Skeletal muscle tissue (tissue), 4 donors: Measurements from ENCODE around the gene FGFR2. TPM values are rescaled to one million over a fixed set of nuclear protein-coding genes. Genes with fewer than 3 reads are reported as not detected.

ENCODE experiments used
- H3K27ac ChIP-seq: one replicate; pipeline ENCODE4 v1.7.0; 2013; ENCODE audit warnings: mild to moderate bottlenecking, low read depth, low read length, inconsistent platforms
- H3K27me3 ChIP-seq, 3 donors: one replicate each; pipeline ENCODE4 v1.7.0; 2013; ENCODE audit warnings: low read length in 3 of 3; ENCODE audit not compliant: control insufficient read depth in 3 of 3, insufficient read depth in 3 of 3
- H3K36me3 ChIP-seq, 3 donors: one replicate each; pipeline ENCODE4 v1.7.0; 2013; ENCODE audit warnings: low read length in 3 of 3; ENCODE audit not compliant: control insufficient read depth in 3 of 3, insufficient read depth in 3 of 3
- H3K4me1 ChIP-seq, 3 donors: one replicate each; pipeline ENCODE4 v1.7.0; 2013; ENCODE audit warnings: low read length in 3 of 3, mild to moderate bottlenecking in 3 of 3; ENCODE audit not compliant: control insufficient read depth in 3 of 3, insufficient read depth in 3 of 3
- H3K4me3 ChIP-seq, 3 donors: one replicate each; pipeline ENCODE4 v1.7.0; 2013; ENCODE audit warnings: low read length in 3 of 3
- H3K9ac ChIP-seq, 3 donors: one replicate each; pipeline ENCODE4 v1.7.0; 2013; ENCODE audit warnings: low read length in 3 of 3, mild to moderate bottlenecking in 3 of 3, moderate library complexity in 2 of 3, low read depth in 1 of 3
- H3K9me3 ChIP-seq, 3 donors: one replicate each; pipeline ENCODE4 v1.7.0; 2013; ENCODE audit warnings: low read length in 3 of 3; ENCODE audit not compliant: control insufficient read depth in 3 of 3
- total RNA-seq: library from RNA; depleted of rRNA; stranded (reverse); fragments of >200 nt; gene quantifications from one replicate; pipeline ENCODE4 v1.2.3, GENCODE V29; 2014
- donor health status: Osteomylitis.

The FGFR2 gene
- total RNA-seq = 11.5 TPM

DNA sequence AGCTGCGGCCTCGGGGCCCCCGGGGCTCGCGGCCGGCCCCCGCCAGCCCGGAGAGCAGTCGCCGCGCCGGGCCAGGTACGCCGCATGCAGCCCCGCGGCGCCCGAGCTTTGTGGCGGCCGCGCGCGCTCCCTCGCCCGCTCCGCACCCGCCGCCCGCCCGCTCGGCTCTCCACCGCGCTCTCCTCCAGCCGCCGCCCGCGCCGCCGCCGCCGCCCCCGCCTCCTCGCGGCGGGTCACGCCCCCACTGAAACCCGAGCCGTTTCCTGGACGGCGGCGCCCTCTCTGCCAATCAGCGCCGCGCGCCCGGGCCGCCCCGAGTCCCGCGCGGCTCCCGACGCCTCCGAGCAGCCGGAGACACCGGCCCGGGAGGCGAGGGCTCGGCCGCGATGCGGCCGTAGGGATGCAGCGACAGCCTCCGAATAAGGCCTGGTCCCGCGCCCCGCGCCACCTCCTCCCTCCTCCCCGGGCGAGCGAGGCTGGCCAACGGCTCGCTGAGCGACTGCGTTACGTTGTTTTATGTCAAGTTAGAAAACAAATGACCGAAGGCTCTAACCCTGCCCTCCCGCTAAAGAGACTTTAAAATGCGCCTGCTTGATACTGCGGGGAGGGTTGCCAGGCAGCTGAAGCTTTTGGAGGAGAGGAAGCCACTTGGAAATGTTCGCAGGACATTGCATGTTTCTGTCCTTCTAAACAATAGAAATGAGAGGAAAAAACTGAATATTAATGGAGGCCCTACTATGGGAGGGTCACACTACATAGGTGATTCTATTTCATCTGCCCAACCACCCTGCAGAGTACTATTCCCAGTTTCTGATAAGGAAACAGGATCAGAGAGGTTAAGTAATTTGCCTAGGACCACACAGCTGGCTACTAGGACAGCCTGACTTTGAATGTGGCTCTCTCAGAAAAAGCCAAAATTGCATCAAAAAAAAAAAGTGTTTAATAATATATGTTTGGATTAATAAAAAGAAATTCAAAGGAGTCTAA lies at the start of gene FGFR2:
FGFR2 (minus strand) TSS at position 182 of the 987 bp plus-strand sequence. CDS start 4,627 bp downstream, outside the sequence.
- no peak within 1 kb of the TSS for H3K9ac ChIP-seq
- peak within 1 kb of the TSS; percentile 6 to 43 (median 32) for H3K4me3 ChIP-seq
- H3K27me3 ChIP-seq = peaks cover 52 to 66% (median 66%) of the 10 kb centered on the region in 3 donors
- H3K36me3 ChIP-seq = no peaks in the 10 kb centered on the region
- H3K9me3 ChIP-seq = no peaks in the 10 kb centered on the region
- H3K4me1 ChIP-seq = peaks cover 3 to 5% (median 4%) of the 10 kb centered on the region in 3 donors
- H3K27ac ChIP-seq = no peak within 1 kb of the TSS

DNA sequence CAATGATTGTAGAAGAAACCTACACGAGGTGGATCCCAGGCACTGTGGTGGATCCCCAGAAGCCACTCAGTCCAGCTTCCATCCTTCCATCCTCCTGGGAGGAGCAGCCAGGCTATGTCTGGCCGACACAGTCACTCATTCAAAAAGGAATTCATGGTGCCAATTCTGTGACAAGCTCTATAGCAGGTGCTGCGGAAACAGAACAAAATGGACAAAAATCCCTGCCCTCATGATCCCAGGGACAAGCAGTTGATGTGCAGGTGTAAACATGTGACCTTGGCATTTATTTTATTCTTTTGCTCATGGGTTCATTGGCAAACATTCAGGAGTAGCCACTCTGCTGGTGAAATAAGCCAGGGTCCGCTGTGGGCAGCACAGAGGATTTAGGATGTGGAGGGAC lies 49.2 kb upstream of the FGFR2 start:
- no peak overlapping the region for H3K27ac ChIP-seq
- H3K4me3 ChIP-seq = no peak overlapping the region
- H3K9me3 ChIP-seq = no peaks in the 10 kb centered on the region
- no peaks in the 10 kb centered on the region for H3K4me1 ChIP-seq
- H3K36me3 ChIP-seq = no peaks in the 10 kb centered on the region
- no peak overlapping the region for H3K9ac ChIP-seq
- peaks cover 5 to 19% (median 17%) of the 10 kb centered on the region in 3 donors for H3K27me3 ChIP-seq

DNA sequence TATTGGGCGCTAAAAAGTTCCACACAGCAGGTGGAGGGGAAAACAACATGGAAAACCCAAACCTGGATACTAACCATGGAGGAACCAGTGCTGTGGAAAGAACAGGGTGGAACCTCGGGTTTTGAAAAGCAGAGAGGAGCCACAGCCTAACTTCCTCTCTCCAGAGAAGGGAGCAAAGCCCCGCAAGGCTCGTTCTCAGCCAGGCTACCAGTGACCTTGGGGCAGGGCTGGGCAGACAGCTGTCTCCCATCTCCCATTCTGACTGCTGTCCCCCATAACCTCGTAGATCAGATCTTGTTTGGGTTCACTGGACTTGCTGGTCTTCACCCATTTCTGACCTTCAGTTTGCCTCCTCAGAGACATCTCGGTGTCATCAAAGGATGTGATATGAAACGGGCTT lies 47.5 kb upstream of the FGFR2 start:
- Histone ChIP-seq H3K9ac (no peak overlapping the region), H3K4me1 (no peaks in the 10 kb centered on the region), H3K27ac (no peak overlapping the region), H3K36me3 (no peaks in the 10 kb centered on the region), H3K9me3 (peaks cover 0 to 4% (median 3%) of the 10 kb centered on the region in 3 donors), H3K4me3 (no peak overlapping the region), H3K27me3 (peaks cover 5 to 17% (median 17%) of the 10 kb centered on the region in 3 donors)

DNA sequence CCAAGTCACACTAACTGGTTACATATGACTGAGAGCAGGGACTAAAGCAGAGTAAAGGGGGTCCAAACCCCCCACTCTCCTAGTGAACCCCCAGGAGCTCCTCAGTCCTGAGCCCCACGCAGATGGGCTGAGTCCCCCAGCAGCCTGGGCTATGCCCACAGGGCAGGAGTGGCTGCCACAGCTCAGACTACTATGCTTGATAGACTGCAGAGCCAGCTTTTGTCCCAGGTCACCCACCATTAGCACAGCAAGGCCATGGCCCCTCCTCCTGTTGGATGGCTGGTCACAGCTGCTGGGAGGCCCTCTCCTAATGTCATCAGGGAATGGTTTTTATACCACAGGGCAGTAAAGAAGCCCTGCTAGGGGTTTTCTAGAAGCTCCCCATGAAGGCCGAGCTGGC lies 46.3 kb upstream of the FGFR2 start:
- Histone ChIP-seq H3K9me3 (peaks cover 0 to 9% (median 3%) of the 10 kb centered on the region in 3 donors), H3K27ac (no peak overlapping the region), H3K4me3 (no peak overlapping the region), H3K9ac (no peak overlapping the region), H3K27me3 (peaks cover 5 to 17% (median 15%) of the 10 kb centered on the region in 3 donors), H3K4me1 (no peaks in the 10 kb centered on the region), H3K36me3 (no peaks in the 10 kb centered on the region)

DNA sequence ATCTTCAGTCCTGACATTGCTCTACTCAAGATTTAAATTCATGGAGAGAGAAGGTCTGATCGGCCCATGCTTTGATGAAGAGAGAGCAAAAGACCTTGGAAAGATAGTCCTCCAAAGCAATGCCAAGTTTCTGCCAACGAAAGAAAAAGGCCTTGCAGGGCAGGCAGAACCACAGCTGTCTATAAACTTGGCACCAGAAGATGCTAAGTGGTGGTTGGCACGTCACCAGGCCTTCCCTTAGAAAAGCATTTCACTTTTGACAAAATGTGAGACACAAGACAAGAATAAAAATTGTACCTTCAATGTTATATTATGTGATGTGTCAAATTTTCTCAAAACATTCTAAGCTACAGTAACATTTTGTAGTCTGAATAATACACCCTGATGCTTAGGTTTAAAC lies 42.0 kb upstream of the FGFR2 start:
- H3K9ac ChIP-seq = no peak overlapping the region
- no peak overlapping the region for H3K4me3 ChIP-seq
- no peak overlapping the region for H3K27ac ChIP-seq
- peaks cover 0 to 7% (median 2%) of the 10 kb centered on the region in 3 donors for H3K27me3 ChIP-seq
- no peaks in the 10 kb centered on the region for H3K4me1 ChIP-seq
- H3K36me3 ChIP-seq = no peaks in the 10 kb centered on the region
- H3K9me3 ChIP-seq = peaks cover 0 to 9% (median 7%) of the 10 kb centered on the region in 3 donors

DNA sequence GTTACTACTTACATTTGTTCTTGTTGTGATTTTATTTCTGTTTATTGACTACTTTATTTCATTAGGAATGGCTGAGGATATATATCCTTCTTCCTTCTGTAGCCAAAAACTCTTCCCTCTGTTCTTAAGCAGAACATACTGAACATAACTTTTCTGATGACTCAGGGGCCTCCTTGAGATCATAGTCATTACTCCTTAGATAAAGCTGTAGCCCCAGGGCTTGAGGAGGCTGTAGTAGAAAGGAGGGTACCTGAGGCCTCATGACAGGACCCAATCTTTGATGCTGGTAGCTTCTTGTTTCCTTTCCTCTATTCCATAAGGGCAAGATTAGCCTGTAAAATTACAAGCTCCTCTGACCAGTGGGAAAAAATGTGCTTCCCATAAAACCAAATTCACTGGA lies 41.2 kb upstream of the FGFR2 start:
- no peaks in the 10 kb centered on the region for H3K4me1 ChIP-seq
- no peak overlapping the region for H3K27ac ChIP-seq
- H3K4me3 ChIP-seq = no peak overlapping the region
- H3K36me3 ChIP-seq = no peaks in the 10 kb centered on the region
- H3K9ac ChIP-seq = no peak overlapping the region
- H3K27me3 ChIP-seq = peaks cover 0 to 3% (median 0%) of the 10 kb centered on the region in 3 donors
- H3K9me3 ChIP-seq = peaks cover 0 to 9% (median 7%) of the 10 kb centered on the region in 3 donors

DNA sequence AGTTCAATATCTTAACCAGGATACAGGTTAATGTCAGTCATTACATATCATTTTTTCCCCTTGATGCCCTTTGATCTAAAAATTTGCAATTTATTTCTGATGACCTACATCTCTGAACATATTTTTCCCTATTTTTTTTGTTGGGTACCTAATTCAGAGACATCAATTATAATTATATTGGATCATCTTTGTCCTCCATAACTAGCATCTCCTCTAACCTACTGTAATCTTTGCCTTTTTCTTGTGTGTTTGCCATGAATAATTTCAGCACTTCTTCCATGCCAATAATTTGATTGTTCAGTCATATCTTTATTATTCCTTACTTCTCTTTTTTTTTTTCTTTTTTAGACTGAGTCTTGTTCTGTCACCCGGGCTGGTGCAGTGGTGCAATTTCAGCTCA lies 39.2 kb upstream of the FGFR2 start:
- Histone ChIP-seq H3K4me1 (no peaks in the 10 kb centered on the region), H3K27ac (no peak overlapping the region), H3K9ac (no peak overlapping the region), H3K36me3 (no peaks in the 10 kb centered on the region), H3K4me3 (no peak overlapping the region), H3K9me3 (peaks cover 0 to 9% (median 7%) of the 10 kb centered on the region in 3 donors), H3K27me3 (peaks cover 0 to 6% (median 0%) of the 10 kb centered on the region in 3 donors)

DNA sequence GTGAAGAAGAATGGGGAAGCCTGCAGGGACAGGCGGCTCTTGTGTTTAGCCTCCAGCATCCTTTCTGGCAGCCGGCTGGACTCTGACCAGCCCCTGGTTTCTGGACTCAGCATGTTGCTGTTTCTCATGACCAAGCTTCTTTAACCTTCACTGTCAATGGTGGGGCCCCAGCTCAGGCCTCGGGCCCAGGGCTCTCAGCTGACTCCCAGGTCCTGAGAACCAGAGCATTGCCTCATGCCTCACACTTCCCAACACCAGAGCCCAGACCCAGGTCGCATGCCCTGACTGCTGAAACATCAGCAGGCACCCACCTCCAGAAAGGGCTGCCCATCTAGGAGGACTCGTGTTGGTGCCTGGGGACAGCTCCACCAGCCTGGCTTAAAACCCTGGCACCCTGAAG lies 34.8 kb upstream of the FGFR2 start:
- H3K4me3 ChIP-seq = no peak overlapping the region
- H3K4me1 ChIP-seq = no peaks in the 10 kb centered on the region

DNA sequence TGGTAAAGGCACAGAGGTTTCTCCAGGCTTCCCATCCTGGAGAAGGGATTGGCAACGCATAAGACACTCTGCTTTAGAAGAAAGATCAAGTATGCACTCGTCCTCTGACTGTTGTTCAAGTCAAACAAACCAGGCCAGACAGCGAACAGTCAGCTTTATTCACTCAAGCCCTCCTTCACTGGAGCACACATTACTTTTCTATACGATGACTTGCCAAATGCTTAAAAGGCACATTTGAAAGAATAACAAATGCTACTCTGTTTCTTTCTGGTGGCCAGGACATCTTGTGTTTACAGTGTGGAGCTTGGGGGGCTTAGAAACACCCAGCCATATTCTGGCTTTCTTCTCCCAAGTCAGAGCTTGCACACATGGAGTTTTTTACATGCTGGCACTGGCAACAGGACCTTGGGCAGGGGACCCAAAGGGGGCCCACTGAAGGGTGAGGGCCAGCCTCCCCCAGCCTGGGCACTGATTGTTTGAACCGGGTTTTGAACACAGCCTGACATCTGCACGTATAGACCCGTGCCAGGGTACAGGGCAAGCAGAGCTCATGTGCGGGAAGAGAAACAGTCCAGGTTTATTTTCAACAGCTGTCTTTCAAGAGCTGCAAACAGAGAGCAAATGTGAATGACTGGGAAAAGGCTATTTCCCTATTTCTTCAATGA lies 33.3 kb upstream of the FGFR2 start:
- Histone ChIP-seq H3K9me3 (no peaks in the 10 kb centered on the region), H3K4me3 (no peak overlapping the region), H3K36me3 (no peaks in the 10 kb centered on the region), H3K27ac (no peak overlapping the region), H3K4me1 (no peaks in the 10 kb centered on the region), H3K27me3 (peaks cover 3 to 28% (median 15%) of the 10 kb centered on the region in 3 donors), H3K9ac (no peak overlapping the region)

More for the DNA sequence above, 34.8 kb upstream of the FGFR2 start:
- no peak overlapping the region for H3K27ac ChIP-seq
- H3K36me3 ChIP-seq = no peaks in the 10 kb centered on the region
- H3K9me3 ChIP-seq = peaks cover 0 to 4% (median 0%) of the 10 kb centered on the region in 3 donors
- H3K27me3 ChIP-seq = peaks cover 3 to 17% (median 8%) of the 10 kb centered on the region in 3 donors
- no peak overlapping the region for H3K9ac ChIP-seq

DNA sequence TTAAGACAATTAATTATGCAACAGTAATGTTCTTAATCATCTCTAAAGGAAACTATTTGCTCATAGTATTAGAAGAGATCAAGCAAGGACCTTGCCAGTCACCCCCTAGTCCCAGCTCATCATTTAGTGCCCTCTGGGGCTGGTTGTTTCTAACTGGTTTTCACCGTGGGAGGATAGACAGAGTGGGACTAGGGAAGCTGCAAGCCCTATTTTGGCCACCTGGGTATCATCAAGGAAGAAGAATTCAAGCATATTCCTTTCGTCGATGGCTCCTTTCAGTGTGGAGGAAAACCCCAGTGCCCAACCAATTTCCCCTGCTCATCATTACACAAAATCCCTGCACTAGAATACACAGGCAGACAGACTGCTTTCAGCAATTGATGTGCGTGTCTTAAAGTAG lies 30.6 kb upstream of the FGFR2 start:
- Histone ChIP-seq H3K4me1 (no peaks in the 10 kb centered on the region), H3K36me3 (no peaks in the 10 kb centered on the region), H3K27me3 (peaks cover 3 to 28% (median 15%) of the 10 kb centered on the region in 3 donors), H3K4me3 (no peak overlapping the region), H3K9ac (no peak overlapping the region), H3K27ac (no peak overlapping the region), H3K9me3 (no peaks in the 10 kb centered on the region)
